Psoas muscle (tissue), 8 donors: ENCODE measurements around the gene VPS41. TPM values are rescaled to one million over a fixed set of nuclear protein-coding genes. Genes with fewer than 3 reads are reported as not detected.

ENCODE experiments used
- ATAC-seq, 4 donors: fragments of 200-7000 bp; cut with Tn5 transposase; one replicate each; pipeline ENCODE4 v1.9.1; 2020; ENCODE audit warnings: moderate library complexity in 3 of 4, mild to moderate bottlenecking in 2 of 4
- DNase-seq, 2 donors: peaks; one replicate each; pipeline ENCODE4 v3.0.0-alpha.2; 2020
- H3K27ac ChIP-seq: fragments of 200-600 bp; one replicate; pipeline ENCODE4 v1.8.0; 2022
- H3K27me3 ChIP-seq, 3 donors: fragments of 200-600 bp in 1 of 3; one replicate each; pipeline versions ENCODE4 v1.6.1 to v1.8.0; 2013 to 2022; ENCODE audit warnings: low read length in 2 of 3, mild to moderate bottlenecking in 2 of 3, moderate library complexity in 1 of 3; ENCODE audit not compliant: insufficient read depth in 3 of 3
- H3K36me3 ChIP-seq, 2 donors: fragments of 200-600 bp in 1 of 2; one replicate each; pipeline versions ENCODE4 v1.6.1 to v1.8.0; 2013 to 2022; ENCODE audit warnings: low read depth in 1 of 2, mild to moderate bottlenecking in 1 of 2, moderate library complexity in 1 of 2; ENCODE audit not compliant: insufficient read depth in 1 of 2
- H3K4me1 ChIP-seq: fragments of 200-600 bp; one replicate; pipeline ENCODE4 v1.8.0; 2022
- H3K4me3 ChIP-seq: fragments of 200-600 bp; one replicate; pipeline ENCODE4 v1.8.0; 2022; ENCODE audit warnings: mild to moderate bottlenecking
- H3K9me3 ChIP-seq: fragments of 200-600 bp; one replicate; pipeline ENCODE4 v1.8.0; 2022
- WGBS, 3 donors: extraction: QIAGEN DNeasy Blood & Tissue Kit; methylation state at CpG; one replicate each; pipeline versions ENCODE4 v1.1.6 to v1.1.7; 2013; 5-methylcytosine and 5-hydroxymethylcytosine counted together
- intact Hi-C, 2 donors: fragments of 100-400 bp; cut with DNase I; formaldehyde crosslinking; loops; one replicate each; pipeline versions ENCODE4 v1.11.0 to v1.14.2; 2022
- polyA plus RNA-seq, 3 donors: library from polyadenylated mRNA; stranded (reverse); fragments of 200-250 nt; gene quantifications; one replicate each; pipeline ENCODE4 v1.2.3, GENCODE V29; 2013
- total RNA-seq, 4 donors: library from RNA; stranded (reverse); fragmentation: NEBNext Ultra II Directional in 2 of 4; extraction: Animal tissue kit (Norgen Biotek cat#: 25700) in 2 of 4; gene quantifications; one replicate each; pipeline versions ENCODE4 v1.2.1 to v1.2.4, GENCODE V29; 2021 to 2023
- TF ChIP-seq, protein P1 (sequence below): fragments of 200-600 bp; IDR thresholded peaks from one replicate; pipeline ENCODE4 v1.8.0; 2022; ENCODE audit warnings: antibody characterized with exemption
- donor health status: healthy with polysubstance abuse.
- donor health status: DM: no; HTN: no; CAD: no; lungs with moderate emphysema.
- donor health status: Bipolar disorder and iron deficiency.
- donor health status: healthy.
- donor health status: DM: yes; HTN: yes; CAD: no.
- donor health status: DM: no; HTN: no; CAD: no.
- donor health status: DM: no; HTN: no; CAD: no.
- donor health status: DM: yes; HTN: yes; CAD: no.

VPS41 gene
- total and polyA plus RNA-seq, 7 donors: 4.6 to 28.3 (median 13.8) TPM

GRCh38 chr7:38842746-38843145 lies 66.2 kb downstream of the VPS41 start:
- Histone ChIP-seq H3K36me3 (no peaks in the 10 kb centered on the region), H3K27me3 (no peaks in the 10 kb centered on the region), H3K4me3 (no peak overlapping the region), H3K9me3 (no peaks in the 10 kb centered on the region), H3K4me1 (peaks cover 8% of the 10 kb centered on the region), H3K27ac (no peak overlapping the region)
- TF ChIP-seq, protein P1, sequence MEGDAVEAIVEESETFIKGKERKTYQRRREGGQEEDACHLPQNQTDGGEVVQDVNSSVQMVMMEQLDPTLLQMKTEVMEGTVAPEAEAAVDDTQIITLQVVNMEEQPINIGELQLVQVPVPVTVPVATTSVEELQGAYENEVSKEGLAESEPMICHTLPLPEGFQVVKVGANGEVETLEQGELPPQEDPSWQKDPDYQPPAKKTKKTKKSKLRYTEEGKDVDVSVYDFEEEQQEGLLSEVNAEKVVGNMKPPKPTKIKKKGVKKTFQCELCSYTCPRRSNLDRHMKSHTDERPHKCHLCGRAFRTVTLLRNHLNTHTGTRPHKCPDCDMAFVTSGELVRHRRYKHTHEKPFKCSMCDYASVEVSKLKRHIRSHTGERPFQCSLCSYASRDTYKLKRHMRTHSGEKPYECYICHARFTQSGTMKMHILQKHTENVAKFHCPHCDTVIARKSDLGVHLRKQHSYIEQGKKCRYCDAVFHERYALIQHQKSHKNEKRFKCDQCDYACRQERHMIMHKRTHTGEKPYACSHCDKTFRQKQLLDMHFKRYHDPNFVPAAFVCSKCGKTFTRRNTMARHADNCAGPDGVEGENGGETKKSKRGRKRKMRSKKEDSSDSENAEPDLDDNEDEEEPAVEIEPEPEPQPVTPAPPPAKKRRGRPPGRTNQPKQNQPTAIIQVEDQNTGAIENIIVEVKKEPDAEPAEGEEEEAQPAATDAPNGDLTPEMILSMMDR: no peak
- intact Hi-C loops: no loop called here
- WGBS, 3 donors: 46 to 64% (median 46%) methylated on average over 1 of the region's 1 CpG
- DNase-seq (no peak), ATAC-seq (no peak)

DNA sequence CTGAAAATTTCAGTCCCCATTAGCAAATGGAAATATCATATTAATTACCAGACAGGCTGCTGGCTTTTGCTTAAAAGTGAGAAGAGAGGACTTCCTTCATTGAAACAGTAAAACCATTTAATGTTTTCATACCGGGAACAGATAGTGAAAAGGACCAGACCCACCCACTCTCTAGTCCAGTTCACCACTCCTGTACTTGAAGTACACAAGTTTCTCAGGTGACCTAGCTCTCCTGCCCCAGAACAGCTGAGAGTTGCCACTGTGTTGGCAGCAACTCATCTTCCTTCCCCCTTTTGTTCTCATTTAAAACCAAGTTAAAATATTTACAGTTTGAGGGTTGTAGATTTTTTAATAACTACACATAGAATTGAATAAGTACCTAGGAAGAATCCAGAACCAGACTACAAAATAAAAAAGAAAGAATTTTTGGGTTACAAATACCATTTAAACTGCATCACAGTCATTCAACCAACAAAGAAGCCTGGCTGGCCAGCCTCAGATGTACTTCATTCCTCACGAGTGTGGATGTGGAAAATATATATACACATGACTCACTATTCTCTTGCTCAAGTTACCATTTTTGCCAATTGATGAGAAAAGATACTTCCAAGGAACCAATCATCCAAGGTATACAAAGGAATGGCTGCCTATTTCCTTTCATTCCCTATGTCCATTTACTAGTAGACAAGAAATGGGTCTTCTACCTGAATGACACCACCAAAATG lies 68.1 kb downstream of the VPS41 start:
- Histone ChIP-seq H3K27me3 (no peaks in the 10 kb centered on the region), H3K36me3 (no peaks in the 10 kb centered on the region), H3K4me1 (peaks cover 8% of the 10 kb centered on the region), H3K27ac (no peak overlapping the region), H3K9me3 (no peaks in the 10 kb centered on the region), H3K4me3 (no peak overlapping the region)
- intact Hi-C loops: no loop called here
- 39 to 69% (median 50%) methylated on average over 2 of the region's 2 CpGs for WGBS, 3 donors
- TF ChIP-seq, protein P1: no peak
- ATAC-seq: peak in 1 of 4 donors; percentile 44
- DNase-seq: no peak

GRCh38 chr7:38839851-38840250 lies 69.1 kb downstream of the VPS41 start:
- no peak overlapping the region for H3K27ac ChIP-seq
- H3K9me3 ChIP-seq: no peaks in the 10 kb centered on the region
- H3K4me3 ChIP-seq: no peak overlapping the region
- intact Hi-C loops: no loop called here
- H3K27me3 ChIP-seq: no peaks in the 10 kb centered on the region
- no peaks in the 10 kb centered on the region for H3K36me3 ChIP-seq
- ATAC-seq (no peak), DNase-seq (no peak)
- TF ChIP-seq, protein P1: no peak
- peaks cover 8% of the 10 kb centered on the region for H3K4me1 ChIP-seq
- 20 to 22% (median 22%) methylated on average over 5 of the region's 5 CpGs for WGBS, 3 donors

DNA sequence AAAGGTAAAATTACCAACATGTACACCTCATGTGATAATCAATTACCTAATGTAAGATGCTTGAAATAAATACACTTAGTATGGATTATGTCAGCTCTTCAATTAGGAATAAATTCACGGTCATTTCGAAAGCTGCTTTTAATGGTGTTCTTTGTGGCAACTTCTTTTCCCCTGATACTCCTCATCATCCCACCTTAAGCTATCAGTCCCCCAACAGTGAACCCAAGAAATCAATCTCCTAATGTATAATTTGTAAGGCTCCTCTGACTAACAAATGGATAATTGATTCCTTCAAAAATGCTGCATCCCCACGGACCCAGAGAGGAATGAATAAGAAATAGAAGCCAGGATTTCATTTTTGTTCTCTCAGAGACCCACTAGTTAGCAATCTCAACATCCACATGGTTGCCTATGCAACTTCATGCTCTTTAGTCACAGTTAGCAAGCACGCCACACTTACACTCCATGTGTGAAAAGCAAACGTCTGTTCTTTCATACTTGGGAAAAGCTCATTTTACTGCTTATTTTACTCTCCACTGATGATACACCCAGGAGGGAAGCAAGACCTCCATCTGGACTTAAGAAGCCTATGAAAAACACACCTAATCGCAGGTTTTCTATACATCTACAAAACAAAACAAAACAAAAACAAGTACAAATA lies 70.1 kb downstream of the VPS41 start:
- ATAC-seq: no peak
- 70 to 74% (median 72%) methylated on average over 6 of the region's 6 CpGs for WGBS, 3 donors

More for the DNA sequence above, 70.1 kb downstream of the VPS41 start:
- no peak for DNase-seq
- Histone ChIP-seq H3K4me1 (peaks cover 8% of the 10 kb centered on the region), H3K9me3 (no peaks in the 10 kb centered on the region), H3K27ac (no peak overlapping the region), H3K27me3 (no peaks in the 10 kb centered on the region), H3K36me3 (no peaks in the 10 kb centered on the region), H3K4me3 (no peak overlapping the region)
- TF ChIP-seq, protein P1: no peak
- intact Hi-C loops: no loop called here
